Measurements from ENCODE around the gene PKN1. TPM values are rescaled to one million over a fixed set of nuclear protein-coding genes. Genes with fewer than 3 reads are reported as not detected.

Gene PKN1
- total RNA-seq, 2 donors from 2014 or later = 54.3 to 255 TPM

DNA sequence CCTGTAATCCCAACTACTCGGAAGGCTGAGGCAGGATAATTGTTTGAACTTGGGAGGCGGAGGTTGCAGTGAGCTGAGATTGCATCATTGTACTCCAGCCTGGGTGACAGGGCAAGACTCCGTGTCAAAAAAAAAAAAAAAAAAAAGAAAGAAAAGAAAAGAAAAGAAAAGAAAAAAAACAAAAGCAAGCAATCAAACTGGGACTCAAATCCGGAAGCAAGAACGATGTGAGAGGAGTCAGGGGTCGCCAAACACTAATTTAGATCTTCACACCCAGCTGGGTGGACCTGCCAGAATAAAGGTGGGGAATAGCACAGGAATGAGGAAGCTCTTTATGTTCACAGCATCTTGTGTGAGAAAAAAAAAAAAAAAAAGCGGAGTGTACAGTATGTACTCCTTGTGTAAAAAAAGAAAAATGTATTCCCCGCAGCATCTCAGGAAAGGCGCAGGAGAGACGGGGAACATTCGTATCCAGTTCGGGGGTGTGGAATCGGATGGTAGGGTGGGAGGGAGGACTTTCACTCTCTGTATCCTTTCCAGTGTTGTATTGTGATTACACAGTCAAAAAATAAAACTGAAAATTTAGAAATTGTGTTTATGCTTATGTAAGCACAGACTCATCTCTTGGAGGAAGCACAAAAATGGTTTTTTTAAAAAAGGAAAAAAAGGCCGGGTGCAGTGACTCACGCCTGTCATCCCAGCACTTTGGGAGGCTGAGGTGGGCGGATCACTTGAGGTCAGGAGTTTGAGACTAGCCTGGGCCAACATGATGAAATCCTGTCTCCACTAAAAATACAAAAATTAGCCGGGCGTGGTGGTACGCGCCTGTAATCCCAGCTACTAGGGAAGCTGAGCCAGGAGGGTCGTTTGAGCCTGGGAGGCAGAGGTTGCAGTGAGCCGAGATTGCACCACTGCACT lies 77.5 kb downstream of the PKN1 start:
- Histone ChIP-seq H3K27ac (peak overlapping the region; percentile 16 to 30), H3K27me3 (replicated peaks; ENCODE audit: insufficient read depth) (no peaks in the 10 kb centered on the region), H3K36me3 (peaks cover 0 to 9% of the 10 kb centered on the region in 2 donors), H3K4me1 (replicated peaks) (peaks cover 4% of the 10 kb centered on the region), H3K4me3 (no peak overlapping the region), H3K9me3 (no peaks in the 10 kb centered on the region)
- WGBS = 30% methylated on average over 22 of the region's 22 CpGs
- intact Hi-C loops (cut with DNase I) = no loop called here
- no peak for DNase-seq (ENCODE audit: low spot score)
- TF ChIP-seq POLR2A (IDR thresholded peaks at IDR 0.05) (no peak), POLR2AphosphoS5 (IDR thresholded peaks at IDR 0.05) (peak; percentile 5)

DNA sequence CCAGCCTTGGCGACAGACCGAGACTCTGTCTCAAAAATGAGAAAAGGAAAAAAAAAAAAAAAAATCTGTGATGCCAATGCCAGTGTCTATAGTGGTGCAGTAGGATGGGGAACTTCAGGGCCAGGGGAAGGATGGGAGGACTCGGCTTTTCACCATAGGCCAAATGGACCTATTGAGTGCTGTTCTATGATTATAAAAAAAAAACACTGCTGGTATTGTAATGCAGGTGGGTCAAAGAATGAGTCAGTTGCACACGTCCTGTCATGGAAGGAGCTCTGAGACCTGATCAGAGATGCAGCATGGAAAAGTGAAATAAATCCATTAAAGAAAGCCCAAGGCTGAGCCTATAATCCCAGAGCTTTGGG lies 78.1 kb downstream of the PKN1 start:
- Histone ChIP-seq H3K27me3 (replicated peaks; ENCODE audit: insufficient read depth) (no peaks in the 10 kb centered on the region), H3K9me3 (no peaks in the 10 kb centered on the region), H3K27ac (peak overlapping the region; percentile 16 to 30), H3K4me3 (no peak overlapping the region), H3K36me3 (peaks cover 0 to 9% of the 10 kb centered on the region in 2 donors), H3K4me1 (replicated peaks) (peaks cover 9% of the 10 kb centered on the region)
- intact Hi-C loops (cut with DNase I) = no loop called here
- TF ChIP-seq POLR2A (IDR thresholded peaks at IDR 0.05) = no peak
- TF ChIP-seq, protein P1, sequence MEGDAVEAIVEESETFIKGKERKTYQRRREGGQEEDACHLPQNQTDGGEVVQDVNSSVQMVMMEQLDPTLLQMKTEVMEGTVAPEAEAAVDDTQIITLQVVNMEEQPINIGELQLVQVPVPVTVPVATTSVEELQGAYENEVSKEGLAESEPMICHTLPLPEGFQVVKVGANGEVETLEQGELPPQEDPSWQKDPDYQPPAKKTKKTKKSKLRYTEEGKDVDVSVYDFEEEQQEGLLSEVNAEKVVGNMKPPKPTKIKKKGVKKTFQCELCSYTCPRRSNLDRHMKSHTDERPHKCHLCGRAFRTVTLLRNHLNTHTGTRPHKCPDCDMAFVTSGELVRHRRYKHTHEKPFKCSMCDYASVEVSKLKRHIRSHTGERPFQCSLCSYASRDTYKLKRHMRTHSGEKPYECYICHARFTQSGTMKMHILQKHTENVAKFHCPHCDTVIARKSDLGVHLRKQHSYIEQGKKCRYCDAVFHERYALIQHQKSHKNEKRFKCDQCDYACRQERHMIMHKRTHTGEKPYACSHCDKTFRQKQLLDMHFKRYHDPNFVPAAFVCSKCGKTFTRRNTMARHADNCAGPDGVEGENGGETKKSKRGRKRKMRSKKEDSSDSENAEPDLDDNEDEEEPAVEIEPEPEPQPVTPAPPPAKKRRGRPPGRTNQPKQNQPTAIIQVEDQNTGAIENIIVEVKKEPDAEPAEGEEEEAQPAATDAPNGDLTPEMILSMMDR (IDR thresholded peaks at IDR 0.05) = no peak
- TF ChIP-seq POLR2AphosphoS5 (IDR thresholded peaks at IDR 0.05) = no peak
- WGBS = 73% methylated on average over 4 of the region's 4 CpGs
- DNase-seq (ENCODE audit: low spot score) = no peak

DNA sequence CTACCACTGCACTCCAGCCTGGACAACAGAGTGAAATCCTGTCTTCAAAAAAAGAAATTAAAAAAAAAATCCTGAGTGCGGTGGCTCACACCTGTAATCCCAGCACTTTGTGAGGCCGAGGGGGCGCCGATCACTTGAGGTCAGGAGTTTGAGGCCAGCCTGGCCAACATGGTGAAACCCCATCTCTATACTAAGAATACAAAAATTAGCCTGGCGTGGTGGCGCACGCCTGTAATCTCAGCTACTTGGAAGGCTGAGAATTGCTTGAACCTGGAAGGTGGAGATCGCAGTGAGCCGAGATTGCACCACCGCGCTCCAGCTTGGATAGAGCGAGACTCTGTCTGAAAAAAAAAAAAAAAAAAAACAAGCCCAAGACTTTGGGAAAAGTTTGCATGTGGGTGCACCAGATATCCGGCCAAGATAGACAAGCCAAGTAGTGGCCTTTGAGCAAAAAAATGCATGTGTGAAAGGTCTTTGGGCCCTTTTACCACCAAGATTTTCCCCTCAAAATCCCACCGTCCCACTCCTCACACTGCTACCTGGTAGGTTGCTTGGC lies 79.4 kb downstream of the PKN1 start:
- Histone ChIP-seq H3K36me3 (peaks cover 0 to 9% of the 10 kb centered on the region in 2 donors), H3K27ac (no peak overlapping the region), H3K4me1 (replicated peaks) (peaks cover 9% of the 10 kb centered on the region), H3K9me3 (no peaks in the 10 kb centered on the region), H3K27me3 (replicated peaks; ENCODE audit: insufficient read depth) (no peaks in the 10 kb centered on the region), H3K4me3 (no peak overlapping the region)
- no peak for TF ChIP-seq POLR2AphosphoS5 (IDR thresholded peaks at IDR 0.05)
- TF ChIP-seq POLR2A (IDR thresholded peaks at IDR 0.05) = no peak
- TF ChIP-seq, protein P1 (IDR thresholded peaks at IDR 0.05) = no peak
- 95% methylated on average over 14 of the region's 14 CpGs for WGBS
- no peak for DNase-seq (ENCODE audit: low spot score)
- intact Hi-C loops (cut with DNase I) = no loop called here

DNA sequence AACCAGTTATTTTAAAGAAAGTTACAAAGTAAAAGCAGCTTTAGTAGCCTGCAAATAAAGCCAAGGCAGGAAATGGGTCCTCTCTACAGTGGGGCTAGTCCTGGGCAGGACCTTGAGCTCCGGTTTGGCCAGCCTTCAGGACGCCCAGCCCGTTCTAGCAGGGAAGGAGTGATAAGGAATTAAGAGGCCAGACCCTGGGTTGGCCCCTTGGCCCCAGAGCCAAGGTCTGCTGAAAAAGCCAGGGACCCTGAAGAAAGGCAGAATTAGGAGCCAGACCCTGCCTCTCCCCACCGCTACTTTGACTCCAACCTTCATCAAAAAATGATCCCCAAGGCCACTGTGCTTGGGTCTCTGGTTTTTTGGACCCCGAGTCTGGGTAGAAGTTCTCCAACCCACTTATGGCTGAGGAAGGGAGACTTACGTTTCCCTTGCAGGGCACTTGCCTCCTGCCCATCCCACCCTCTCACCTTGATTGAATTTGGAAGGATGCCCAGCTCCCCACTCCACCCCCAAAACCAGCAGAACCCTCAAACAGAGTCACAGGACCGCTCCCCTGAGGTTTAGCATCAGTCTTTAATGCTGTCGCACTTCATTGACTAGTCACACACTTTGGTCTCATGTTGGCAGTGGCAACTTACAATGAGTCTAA lies 81.2 kb downstream of the PKN1 start:
- WGBS = 73% methylated on average over 8 of the region's 8 CpGs
- H3K4me1 ChIP-seq (replicated peaks) = peaks cover 9% of the 10 kb centered on the region
- peaks cover 0 to 9% of the 10 kb centered on the region in 2 donors for H3K36me3 ChIP-seq
- DNase-seq (ENCODE audit: low spot score) = no peak
- no peak overlapping the region for H3K4me3 ChIP-seq
- H3K27me3 ChIP-seq (replicated peaks; ENCODE audit: insufficient read depth) = no peaks in the 10 kb centered on the region
- intact Hi-C loops (cut with DNase I) = no loop called here
- no peaks in the 10 kb centered on the region for H3K9me3 ChIP-seq
- peak overlapping the region in 1 of 2 donors; percentile 100 for H3K27ac ChIP-seq
- TF ChIP-seq POLR2A (IDR thresholded peaks at IDR 0.05) (no peak), POLR2AphosphoS5 (IDR thresholded peaks at IDR 0.05) (no peak)
- TF ChIP-seq, protein P1 (IDR thresholded peaks at IDR 0.05) = no peak

DNA sequence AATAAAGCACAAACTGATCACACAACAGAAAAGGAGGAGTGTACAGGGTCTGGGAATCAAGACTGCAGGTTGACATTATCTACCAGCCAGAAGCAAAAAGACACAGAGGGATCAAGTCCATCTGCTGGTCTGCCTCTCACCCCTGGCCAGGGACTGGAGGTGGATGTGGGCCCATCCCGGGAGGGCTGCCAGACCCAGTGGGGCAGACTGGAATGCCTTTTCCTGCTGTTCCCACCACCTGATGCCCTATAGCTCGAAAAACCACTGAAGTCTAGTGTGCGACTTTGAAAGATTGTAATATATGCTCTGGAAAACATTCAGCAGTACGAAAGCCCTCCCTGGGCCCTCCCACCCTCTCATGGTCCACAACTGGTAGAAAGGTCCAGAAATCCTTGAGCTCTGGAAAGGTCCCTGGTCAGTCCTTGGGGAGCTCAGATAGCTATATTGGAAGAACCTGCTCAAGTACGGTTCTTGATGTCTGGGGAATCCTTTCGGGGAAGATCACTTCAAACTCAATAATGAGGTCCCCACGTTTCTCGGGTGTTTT lies 82.5 kb downstream of the PKN1 start:
- TF ChIP-seq POLR2AphosphoS5 (IDR thresholded peaks at IDR 0.05) = no peak
- no peak for TF ChIP-seq POLR2A (IDR thresholded peaks at IDR 0.05)
- TF ChIP-seq, protein P1 (IDR thresholded peaks at IDR 0.05) = no peak
- Histone ChIP-seq H3K9me3 (no peaks in the 10 kb centered on the region), H3K27ac (peak overlapping the region; percentile 100), H3K27me3 (replicated peaks; ENCODE audit: insufficient read depth) (no peaks in the 10 kb centered on the region), H3K4me1 (replicated peaks) (peaks cover 9% of the 10 kb centered on the region), H3K4me3 (peak overlapping the region; percentile 85 to 98), H3K36me3 (peaks cover 0 to 9% of the 10 kb centered on the region in 2 donors)
- intact Hi-C loops (cut with DNase I) = loop anchor here (5.0 kb wide), 1 partner anchor 378 kb away; the partner anchor contains the start of gene ASF1B
- 43% methylated on average over 8 of the region's 8 CpGs for WGBS
- DNase-seq (ENCODE audit: low spot score) = no peak
